ENCODE measurements around the gene ZNF831. TPM values are rescaled to one million over a fixed set of nuclear protein-coding genes. Genes with fewer than 3 reads are reported as not detected.

The ZNF831 gene
- total and polyA plus RNA-seq, 10 of the 15 experiments (the other 5 are each of a cell fraction or from before 2014, with no cell fraction given): 0.01 to 0.97 (median 0.23) TPM

DNA sequence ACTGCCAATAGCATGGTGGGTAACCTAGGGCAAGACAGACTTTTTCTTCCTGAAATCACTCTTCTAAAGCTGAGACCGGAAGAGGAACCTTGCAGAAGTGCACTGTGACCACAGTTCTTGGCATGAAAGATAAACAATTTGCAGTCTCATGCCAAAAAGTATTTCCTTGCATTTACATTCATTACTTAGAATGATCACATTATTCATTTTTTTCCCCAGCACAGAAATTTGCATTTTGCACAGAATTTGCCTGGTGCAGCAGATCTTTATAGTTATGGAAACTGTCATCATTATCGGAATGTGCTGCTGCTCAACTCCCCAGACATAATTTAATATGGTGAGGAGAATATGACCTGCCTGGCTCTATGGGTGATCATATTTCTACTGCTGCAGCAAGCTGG is 94.6 kb downstream of the ZNF831 start:
- FAIRE-seq (no peak), DNase-seq (ENCODE audit: low read depth, low spot score) (no peak), ATAC-seq (no peak)
- no peak overlapping the region for H3K4me3 ChIP-seq
- H3K4me1 ChIP-seq (ENCODE audit: control insufficient read depth, insufficient read depth, low read length): no peaks in the 10 kb centered on the region
- no peak overlapping the region for H3K27ac ChIP-seq (ENCODE audit: control insufficient read depth, insufficient read depth)
- no peaks in the 10 kb centered on the region for H4K20me1 ChIP-seq (ENCODE audit: control insufficient read depth, insufficient read depth)
- no peaks in the 10 kb centered on the region for H3K9me3 ChIP-seq (replicated peaks; ENCODE audit: control insufficient read depth, insufficient read depth, low read length)
- POLR2A ChIA-PET: no interaction called here
- H3K9ac ChIP-seq (ENCODE audit: control insufficient read depth, insufficient read depth, low read length): no peak overlapping the region
- RAD21 ChIA-PET (ENCODE audit: unreplicated experiment): no interaction called here
- in situ Hi-C loops (cut with MboI) (no loop called here), intact Hi-C loops (cut with micrococcal nuclease; ENCODE audit: unreplicated experiment) (no loop called here)
- WGBS (ENCODE audit: insufficient coverage, insufficient replicate concordance, low lambda C conversion rate, missing lambda C conversion rate): 0% methylated on average over 2 of the region's 2 CpGs
- BruUV-seq (replicated peaks): no TSS peak
- no peaks in the 10 kb centered on the region for H3K79me2 ChIP-seq (ENCODE audit: control insufficient read depth, insufficient read depth, low read length)
- no peaks in the 10 kb centered on the region; a peak in 1 of 4 replicates for H3K27me3 ChIP-seq (replicated peaks in 1 of 2; ENCODE audit: control insufficient read depth in 2 of 2, insufficient read depth in 2 of 2, low read length in 1 of 2)
- CTCF ChIA-PET: no interaction called here
- SMC1A ChIA-PET (ENCODE audit: uncharacterized antibody, unreplicated experiment): no interaction called here
- no peak overlapping the region for H2AFZ ChIP-seq (ENCODE audit: control insufficient read depth, low read depth, low read length)
- H3K4me2 ChIP-seq (ENCODE audit: control insufficient read depth, insufficient read depth): no peak overlapping the region
- H3K36me3 ChIP-seq (ENCODE audit: control insufficient read depth in 2 of 2, insufficient read depth in 2 of 2, low read length in 1 of 2): no peaks in the 10 kb centered on the region
- TF ChIP-seq TAF1 (IDR thresholded peaks at IDR 0.05; ENCODE audit: borderline replicate concordance, low read depth, low read length) (no peak), MYC (IDR thresholded peaks at IDR 0.05; ENCODE audit: insufficient read depth, insufficient read length, insufficient replicate concordance, low read length, severe bottlenecking) (no peak), NBN (IDR thresholded peaks at IDR 0.05) (no peak), SMARCA5 (IDR thresholded peaks at IDR 0.05) (no peak), MXI1 (IDR thresholded peaks at IDR 0.05; ENCODE audit: low read depth, low read length) (no peak), POLR2AphosphoS5 (IDR thresholded peaks at IDR 0.05; ENCODE audit: low read length) (no peak), BMI1 (IDR thresholded peaks at IDR 0.05; ENCODE audit: borderline replicate concordance) (no peak), EGR1 (IDR thresholded peaks at IDR 0.05; ENCODE audit: borderline replicate concordance in 1 of 2, low read depth in 2 of 2, low read length in 2 of 2) (no peak), TCF7 (IDR thresholded peaks at IDR 0.05; ENCODE audit: borderline replicate concordance) (no peak), ZBED1 (IDR thresholded peaks at IDR 0.05; ENCODE audit: borderline replicate concordance) (no peak), SPI1 (IDR thresholded peaks at IDR 0.05; ENCODE audit: borderline replicate concordance, insufficient read depth, low read depth, low read length) (no peak), SRF (IDR thresholded peaks at IDR 0.05; ENCODE audit: low read depth in 2 of 2, low read length in 2 of 2) (no peak), RAD21 (IDR thresholded peaks at IDR 0.05; ENCODE audit: insufficient read depth, low read depth, low read length) (no peak), JUND (IDR thresholded peaks at IDR 0.05; ENCODE audit: low read depth, low read length) (no peak), MEF2B (IDR thresholded peaks at IDR 0.05; ENCODE audit: partially characterized antibody, poor library complexity, severe bottlenecking) (no peak)
- TF ChIP-seq, protein P1, sequence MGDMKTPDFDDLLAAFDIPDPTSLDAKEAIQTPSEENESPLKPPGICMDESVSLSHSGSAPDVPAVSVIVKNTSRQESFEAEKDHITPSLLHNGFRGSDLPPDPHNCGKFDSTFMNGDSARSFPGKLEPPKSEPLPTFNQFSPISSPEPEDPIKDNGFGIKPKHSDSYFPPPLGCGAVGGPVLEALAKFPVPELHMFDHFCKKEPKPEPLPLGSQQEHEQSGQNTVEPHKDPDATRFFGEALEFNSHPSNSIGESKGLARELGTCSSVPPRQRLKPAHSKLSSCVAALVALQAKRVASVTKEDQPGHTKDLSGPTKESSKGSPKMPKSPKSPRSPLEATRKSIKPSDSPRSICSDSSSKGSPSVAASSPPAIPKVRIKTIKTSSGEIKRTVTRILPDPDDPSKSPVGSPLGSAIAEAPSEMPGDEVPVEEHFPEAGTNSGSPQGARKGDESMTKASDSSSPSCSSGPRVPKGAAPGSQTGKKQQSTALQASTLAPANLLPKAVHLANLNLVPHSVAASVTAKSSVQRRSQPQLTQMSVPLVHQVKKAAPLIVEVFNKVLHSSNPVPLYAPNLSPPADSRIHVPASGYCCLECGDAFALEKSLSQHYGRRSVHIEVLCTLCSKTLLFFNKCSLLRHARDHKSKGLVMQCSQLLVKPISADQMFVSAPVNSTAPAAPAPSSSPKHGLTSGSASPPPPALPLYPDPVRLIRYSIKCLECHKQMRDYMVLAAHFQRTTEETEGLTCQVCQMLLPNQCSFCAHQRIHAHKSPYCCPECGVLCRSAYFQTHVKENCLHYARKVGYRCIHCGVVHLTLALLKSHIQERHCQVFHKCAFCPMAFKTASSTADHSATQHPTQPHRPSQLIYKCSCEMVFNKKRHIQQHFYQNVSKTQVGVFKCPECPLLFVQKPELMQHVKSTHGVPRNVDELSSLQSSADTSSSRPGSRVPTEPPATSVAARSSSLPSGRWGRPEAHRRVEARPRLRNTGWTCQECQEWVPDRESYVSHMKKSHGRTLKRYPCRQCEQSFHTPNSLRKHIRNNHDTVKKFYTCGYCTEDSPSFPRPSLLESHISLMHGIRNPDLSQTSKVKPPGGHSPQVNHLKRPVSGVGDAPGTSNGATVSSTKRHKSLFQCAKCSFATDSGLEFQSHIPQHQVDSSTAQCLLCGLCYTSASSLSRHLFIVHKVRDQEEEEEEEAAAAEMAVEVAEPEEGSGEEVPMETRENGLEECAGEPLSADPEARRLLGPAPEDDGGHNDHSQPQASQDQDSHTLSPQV (IDR thresholded peaks at IDR 0.05): no peak
- TF ChIP-seq, protein P2, sequence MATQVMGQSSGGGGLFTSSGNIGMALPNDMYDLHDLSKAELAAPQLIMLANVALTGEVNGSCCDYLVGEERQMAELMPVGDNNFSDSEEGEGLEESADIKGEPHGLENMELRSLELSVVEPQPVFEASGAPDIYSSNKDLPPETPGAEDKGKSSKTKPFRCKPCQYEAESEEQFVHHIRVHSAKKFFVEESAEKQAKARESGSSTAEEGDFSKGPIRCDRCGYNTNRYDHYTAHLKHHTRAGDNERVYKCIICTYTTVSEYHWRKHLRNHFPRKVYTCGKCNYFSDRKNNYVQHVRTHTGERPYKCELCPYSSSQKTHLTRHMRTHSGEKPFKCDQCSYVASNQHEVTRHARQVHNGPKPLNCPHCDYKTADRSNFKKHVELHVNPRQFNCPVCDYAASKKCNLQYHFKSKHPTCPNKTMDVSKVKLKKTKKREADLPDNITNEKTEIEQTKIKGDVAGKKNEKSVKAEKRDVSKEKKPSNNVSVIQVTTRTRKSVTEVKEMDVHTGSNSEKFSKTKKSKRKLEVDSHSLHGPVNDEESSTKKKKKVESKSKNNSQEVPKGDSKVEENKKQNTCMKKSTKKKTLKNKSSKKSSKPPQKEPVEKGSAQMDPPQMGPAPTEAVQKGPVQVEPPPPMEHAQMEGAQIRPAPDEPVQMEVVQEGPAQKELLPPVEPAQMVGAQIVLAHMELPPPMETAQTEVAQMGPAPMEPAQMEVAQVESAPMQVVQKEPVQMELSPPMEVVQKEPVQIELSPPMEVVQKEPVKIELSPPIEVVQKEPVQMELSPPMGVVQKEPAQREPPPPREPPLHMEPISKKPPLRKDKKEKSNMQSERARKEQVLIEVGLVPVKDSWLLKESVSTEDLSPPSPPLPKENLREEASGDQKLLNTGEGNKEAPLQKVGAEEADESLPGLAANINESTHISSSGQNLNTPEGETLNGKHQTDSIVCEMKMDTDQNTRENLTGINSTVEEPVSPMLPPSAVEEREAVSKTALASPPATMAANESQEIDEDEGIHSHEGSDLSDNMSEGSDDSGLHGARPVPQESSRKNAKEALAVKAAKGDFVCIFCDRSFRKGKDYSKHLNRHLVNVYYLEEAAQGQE (IDR thresholded peaks at IDR 0.05; ENCODE audit: low read depth, low read length): no peak

All from GM12878 (cell line).